GM18519 (cell line): Measurements from ENCODE around the gene RECQL.
"Not testable (repeated sequence)": the region's sequence is repeated elsewhere in the genome, so short reads cannot be mapped to it uniquely, and the experiment has no call there.

Experiments
- ATAC-seq: cut with Tn5 transposase; IDR thresholded peaks from one replicate; pipeline ENCODE4 v1.9.1; 2021; ENCODE audit warnings: mild to moderate bottlenecking, moderate library complexity; ENCODE audit not compliant: unreplicated experiment, low FRiP score

RECQL gene

GRCh38 chr12:21434699-21435098 is 66.7 kb downstream of the RECQL start:
- ATAC-seq: no peak

GRCh38 chr12:21433525-21433924 is 67.9 kb downstream of the RECQL start:
- no peak for ATAC-seq

GRCh38 chr12:21429994-21430393 is 71.4 kb downstream of the RECQL start:
- no peak for ATAC-seq

- ATAC-seq: no peak
These were observed 73.2 kb downstream of the RECQL start for GRCh38 chr12:21428241-21428640.

GRCh38 chr12:21419009-21419699 is 82.3 kb downstream of the RECQL start:
- ATAC-seq: not testable (repeated sequence)
